Breast epithelium (tissue), 3 donors: ENCODE results near the gene DUSP23.

Source experiments
- CTCF ChIP-seq, 3 donors: fragments of 450-650 bp; IDR thresholded peaks; one replicate each; pipeline ENCODE4 v1.5.1; 2016 to 2017; ENCODE audit warnings: antibody characterized with exemption in 3 of 3, mild to moderate bottlenecking in 3 of 3, moderate library complexity in 3 of 3
- POLR2A ChIP-seq: fragments of 450-650 bp; IDR thresholded peaks from one replicate; pipeline ENCODE4 v1.6.1; 2016; ENCODE audit warnings: antibody characterized with exemption, mild to moderate bottlenecking, moderate library complexity

DNA sequence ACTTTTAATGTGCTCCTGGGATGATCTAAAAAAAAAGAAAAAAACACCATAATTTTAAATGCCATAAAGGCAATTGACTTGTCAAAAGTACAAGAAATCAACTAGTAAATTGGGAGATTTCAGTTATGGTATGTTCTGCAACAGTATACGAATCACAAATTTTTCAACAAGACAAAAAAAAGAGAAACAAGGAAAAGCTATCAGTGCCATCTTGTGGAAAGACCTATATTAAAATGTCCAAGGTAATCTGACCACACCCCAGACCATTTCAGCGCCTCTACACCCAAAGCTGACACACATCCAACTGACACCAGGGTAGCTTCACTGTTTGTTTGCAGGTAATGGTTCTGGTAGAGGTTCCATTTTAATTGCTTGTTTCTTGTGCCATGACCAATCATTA is 5.0 kb upstream of the DUSP23 start:
- TF ChIP-seq CTCF (IDR thresholded peaks at IDR 0.05) (no peak), POLR2A (no peak)
